HG02642 (cell line): ENCODE results near the gene MYORG.

Experiments used
- ATAC-seq: cut with Tn5 transposase; IDR thresholded peaks from one replicate; pipeline ENCODE4 v1.9.1; 2021; ENCODE audit warnings: mild to moderate bottlenecking; ENCODE audit not compliant: unreplicated experiment, poor library complexity

Gene MYORG

GRCh38 chr9:34376596-34377403 is at the start of gene MYORG:
MYORG (minus strand) TSS chr9:34376898; CDS start chr9:34372943, 3,955 bp downstream.
- ATAC-seq, result peak; percentile 81

GRCh38 chr9:34419716-34420504 is 43.2 kb upstream of the MYORG start:
- no peak for ATAC-seq

GRCh38 chr9:34417734-34418133 is 41.0 kb upstream of the MYORG start:
- ATAC-seq, result no peak

DNA sequence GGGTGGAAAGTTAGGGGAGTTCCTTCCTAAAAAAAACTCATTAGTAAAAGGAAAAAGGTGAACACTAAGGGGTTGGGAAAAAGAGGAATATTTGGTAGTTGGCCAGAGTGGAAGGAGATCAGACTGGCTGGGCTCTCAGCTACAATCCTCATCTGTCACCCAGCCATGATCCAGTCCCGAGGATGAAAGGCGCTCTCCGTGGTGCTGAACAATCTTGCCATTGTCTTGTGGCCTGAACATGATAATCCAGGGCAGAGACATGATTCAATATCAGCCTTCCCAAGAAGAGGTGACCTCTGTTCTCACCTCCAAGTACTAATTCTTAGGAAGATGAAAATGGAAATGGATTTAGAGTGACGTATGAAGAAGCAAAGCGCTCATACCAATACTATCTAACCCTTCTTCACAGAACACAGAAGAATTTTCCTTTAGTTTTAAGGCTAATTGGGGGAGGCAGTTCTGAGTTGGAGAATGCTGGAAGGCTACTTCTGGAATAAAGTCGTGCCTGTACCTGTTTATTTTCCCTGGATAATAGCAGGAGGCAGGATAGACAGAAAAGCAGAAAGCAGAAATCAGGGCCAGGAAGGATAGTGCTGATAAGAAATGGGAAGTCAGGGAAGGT is 36.6 kb upstream of the MYORG start:
- ATAC-seq, result no peak

DNA sequence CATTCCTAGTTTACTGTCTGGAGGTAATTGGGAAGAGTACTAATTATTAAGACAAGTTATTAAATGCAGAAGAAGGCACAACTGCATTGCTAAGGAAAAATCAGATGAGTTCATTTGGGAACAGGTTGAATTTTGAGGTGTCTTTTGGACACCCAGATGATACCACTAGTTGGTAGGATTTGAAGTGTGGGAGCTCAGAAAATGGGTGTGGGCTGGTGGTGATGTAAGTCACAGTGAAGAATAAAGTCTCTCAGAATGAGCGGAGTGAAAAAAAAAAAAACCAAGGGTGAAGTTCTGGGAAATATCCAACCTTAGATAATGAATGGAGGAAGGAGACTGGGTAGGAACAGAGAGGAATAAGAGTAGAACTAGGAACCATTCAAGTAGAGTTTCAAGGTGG is 35.6 kb upstream of the MYORG start:
- no peak for ATAC-seq

DNA sequence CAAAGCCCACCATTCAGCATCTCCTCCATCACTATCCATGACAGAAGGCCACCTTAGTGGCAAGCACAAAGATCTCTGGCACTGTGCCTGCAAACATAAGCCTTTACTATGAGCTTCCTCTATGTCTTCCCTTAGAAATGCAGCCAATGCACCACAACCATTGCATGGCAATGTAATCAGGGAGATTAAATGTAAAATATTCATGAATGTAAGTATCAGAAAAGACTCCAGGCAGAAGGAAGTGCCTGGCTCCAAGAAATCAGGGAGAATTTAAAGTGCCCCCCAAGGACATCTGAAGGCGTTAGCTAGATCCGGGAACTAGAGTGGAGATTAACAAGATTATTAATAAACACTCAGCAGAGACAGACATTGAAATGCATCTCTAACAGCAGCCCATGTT is 32.5 kb upstream of the MYORG start:
- ATAC-seq, result no peak

DNA sequence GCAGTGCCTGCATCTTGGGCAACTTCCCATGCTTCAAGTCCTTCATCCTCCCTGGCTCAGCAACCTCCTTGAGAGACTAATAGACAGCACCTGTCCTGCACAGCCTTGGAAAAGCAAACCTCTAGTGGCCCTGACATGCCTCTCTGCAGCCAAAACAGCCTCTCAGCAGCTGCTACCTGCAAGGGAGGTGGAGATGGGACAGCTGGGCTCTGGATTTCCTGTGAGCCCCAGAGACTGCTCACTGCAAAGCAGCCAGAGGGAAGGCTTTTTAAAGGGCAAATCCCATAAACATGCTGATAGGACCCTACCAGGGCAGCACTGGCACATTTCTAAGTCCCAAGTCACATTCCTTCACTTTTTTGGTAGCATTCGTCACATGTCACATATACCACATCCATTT is 31.5 kb upstream of the MYORG start:
- no peak for ATAC-seq

GRCh38 chr9:34406219-34406618 is 29.5 kb upstream of the MYORG start:
- ATAC-seq, result no peak

GRCh38 chr9:34405719-34406118 is 29.0 kb upstream of the MYORG start:
- ATAC-seq, result no peak

DNA sequence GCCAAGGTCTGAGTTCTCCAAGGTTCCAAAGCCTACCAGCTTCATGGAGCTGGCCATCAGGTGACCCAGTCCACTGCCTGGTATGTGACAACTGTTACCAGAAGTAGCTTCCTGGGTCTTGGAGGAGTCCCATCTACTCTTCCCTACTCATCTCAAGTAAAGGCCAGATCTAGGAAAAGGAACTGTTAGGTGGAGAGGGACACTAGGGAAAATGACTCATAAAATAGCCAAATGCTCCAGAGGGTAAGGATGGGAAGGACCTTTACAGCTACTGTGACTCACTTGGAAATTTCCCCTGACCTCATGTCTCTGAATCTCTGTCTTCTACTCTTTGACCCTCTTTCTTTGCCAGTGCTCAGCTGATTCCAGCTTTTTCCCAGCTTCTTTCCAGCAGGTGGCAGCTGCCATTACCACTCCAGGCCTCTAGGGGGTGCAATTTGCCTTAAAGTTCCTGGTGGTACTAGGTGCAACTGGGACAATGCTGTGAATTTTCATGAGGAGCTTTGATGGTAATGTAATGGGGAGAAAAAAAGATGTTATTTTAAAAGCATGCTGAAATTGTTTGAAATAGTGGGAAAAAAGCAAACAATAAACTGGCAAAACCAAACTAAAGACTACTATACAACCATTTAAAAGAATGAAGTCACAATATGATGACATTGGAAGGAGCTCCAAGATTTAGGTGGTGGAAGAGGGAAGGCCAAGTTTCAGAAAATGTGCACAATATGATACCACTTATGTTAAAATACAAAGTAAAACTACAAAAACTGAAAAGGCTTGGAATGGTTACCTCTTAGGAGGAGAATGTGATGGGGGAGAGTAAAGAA is 27.1 kb upstream of the MYORG start:
- ATAC-seq, result no peak

GRCh38 chr9:34400686-34401602 is 24.2 kb upstream of the MYORG start:
- no peak for ATAC-seq

- ATAC-seq, result no peak
Measured at GRCh38 chr9:34400275-34400674, 23.6 kb upstream of the MYORG start.

- no peak for ATAC-seq
Measured at GRCh38 chr9:34399729-34400128, 23.0 kb upstream of the MYORG start.

DNA sequence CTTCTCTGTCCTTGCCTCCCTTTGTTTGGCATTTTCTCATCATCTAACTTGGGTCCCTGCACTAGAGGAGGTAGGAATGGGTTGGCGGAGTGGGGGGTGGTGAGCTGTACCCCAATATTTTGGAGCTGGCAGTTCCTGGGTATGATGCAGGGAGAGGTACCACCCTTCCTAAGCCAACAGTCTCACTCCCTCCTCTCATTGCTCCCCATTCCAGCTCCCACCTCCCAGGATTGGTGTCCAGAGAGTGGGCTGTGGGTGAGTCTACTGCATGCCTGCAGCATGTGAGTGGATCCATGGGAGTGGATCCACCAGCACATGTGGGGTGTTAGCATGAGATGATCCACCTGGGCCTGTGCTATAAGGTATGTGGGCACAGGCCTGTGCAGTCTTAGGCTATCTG is 22.2 kb upstream of the MYORG start:
- no peak for ATAC-seq

DNA sequence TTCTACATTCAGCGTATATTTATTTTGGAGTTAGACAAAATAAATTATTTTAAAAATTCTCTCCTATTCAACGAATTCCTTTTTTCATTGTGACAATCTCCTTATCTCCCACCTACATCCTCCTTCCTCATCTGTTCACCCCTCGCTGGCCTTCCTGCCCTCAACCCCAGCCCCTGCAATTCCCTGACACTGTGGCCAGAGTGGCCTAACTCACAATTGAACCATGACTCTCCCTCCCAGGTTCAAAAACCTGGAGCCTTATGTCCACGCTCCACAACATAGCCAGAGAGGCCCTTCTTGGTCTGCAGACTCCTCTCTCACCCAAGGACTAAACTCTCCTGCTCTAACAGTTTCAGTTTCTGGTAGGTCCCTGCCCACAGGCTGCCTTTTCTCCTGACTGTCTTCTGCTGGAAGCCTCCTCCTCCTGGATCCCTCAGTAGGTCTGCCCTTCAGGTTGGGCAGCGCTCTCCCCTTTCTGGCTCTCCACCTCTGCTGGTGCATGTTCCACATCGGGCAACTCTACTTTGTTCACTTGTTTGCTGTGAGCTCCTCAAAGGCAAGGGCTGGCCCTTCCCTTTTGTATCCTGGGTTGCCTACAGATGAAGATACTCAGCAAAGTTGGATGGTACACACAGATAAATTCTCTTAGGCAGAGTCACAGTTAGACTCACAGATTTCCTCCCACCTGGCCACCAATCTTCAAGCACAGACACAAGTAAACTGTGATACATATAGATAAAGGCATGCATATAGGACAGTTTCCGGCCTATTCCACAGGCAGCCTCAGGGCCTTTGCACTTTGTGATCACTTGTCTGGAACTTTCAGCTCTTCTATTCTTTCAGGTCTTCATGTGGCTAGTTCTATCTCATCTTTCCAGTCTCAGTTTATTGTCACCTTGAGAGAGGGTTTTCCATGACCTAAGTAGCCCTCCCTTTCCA is 19.8 kb upstream of the MYORG start:
- no peak for ATAC-seq

DNA sequence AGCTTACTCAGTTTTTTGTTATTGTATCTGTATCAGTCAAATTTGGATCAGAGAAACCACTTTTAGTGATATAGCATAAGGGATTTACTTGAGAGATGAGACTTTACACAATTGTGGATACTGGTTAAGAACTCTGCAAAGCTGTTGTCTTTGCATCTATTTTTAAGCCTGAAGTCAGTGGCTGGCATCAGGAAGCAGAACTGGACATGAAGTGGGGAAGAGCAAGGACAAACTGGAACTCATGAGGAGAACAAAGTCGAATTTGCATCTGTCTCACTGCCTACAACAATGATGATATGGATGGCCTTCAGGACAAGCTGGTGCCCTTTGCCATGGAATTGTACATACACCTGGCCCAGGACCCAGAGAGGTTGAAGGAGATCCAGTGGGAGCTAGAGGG is 15.8 kb upstream of the MYORG start:
- no peak for ATAC-seq

GRCh38 chr9:34387239-34387638 is 10.5 kb upstream of the MYORG start:
- no peak for ATAC-seq

DNA sequence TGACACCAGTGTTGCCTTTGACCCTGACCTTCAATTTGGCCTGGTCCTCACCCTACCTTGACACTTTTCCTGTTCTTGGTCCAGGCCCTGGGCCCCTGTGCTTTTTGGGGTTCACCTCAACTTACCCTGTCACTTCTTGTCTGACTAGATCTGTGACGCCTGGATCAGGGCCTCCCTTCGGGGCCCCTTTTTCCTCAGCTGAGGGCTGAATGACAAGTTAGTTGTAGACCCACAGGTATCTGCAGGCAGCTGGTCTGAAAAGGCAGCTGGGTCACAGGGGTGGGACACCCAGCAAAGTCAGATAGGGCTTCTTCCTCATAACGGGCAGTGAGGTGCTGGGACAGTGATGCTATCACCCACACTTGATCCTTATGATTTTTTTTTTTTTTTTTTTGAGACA is 10.0 kb upstream of the MYORG start:
- no peak for ATAC-seq
